ENCODE results near the gene ENPP3. TPM values are rescaled to one million over a fixed set of nuclear protein-coding genes. Genes with fewer than 3 reads are reported as not detected.

ENPP3 gene
- total RNA-seq, 6 experiments from 2014 or later, result 0.07 to 0.12 TPM; not detected in 4

- Mint-ChIP-seq H3K4me1 (ENCODE audit: low read depth) (no peaks in the 10 kb centered on the region), H3K36me3 (ENCODE audit: low read depth) (no peaks in the 10 kb centered on the region), H3K27me3 (ENCODE audit: insufficient read depth) (peaks cover 2% of the 10 kb centered on the region; the same call in 1 of the 2 replicates), H3K4me3 (no peak overlapping the region), H3K9me3 (no peaks in the 10 kb centered on the region), H3K27ac (no peak overlapping the region)
- no peak for DNase-seq
- TF ChIP-seq, protein P1, sequence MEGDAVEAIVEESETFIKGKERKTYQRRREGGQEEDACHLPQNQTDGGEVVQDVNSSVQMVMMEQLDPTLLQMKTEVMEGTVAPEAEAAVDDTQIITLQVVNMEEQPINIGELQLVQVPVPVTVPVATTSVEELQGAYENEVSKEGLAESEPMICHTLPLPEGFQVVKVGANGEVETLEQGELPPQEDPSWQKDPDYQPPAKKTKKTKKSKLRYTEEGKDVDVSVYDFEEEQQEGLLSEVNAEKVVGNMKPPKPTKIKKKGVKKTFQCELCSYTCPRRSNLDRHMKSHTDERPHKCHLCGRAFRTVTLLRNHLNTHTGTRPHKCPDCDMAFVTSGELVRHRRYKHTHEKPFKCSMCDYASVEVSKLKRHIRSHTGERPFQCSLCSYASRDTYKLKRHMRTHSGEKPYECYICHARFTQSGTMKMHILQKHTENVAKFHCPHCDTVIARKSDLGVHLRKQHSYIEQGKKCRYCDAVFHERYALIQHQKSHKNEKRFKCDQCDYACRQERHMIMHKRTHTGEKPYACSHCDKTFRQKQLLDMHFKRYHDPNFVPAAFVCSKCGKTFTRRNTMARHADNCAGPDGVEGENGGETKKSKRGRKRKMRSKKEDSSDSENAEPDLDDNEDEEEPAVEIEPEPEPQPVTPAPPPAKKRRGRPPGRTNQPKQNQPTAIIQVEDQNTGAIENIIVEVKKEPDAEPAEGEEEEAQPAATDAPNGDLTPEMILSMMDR (IDR thresholded peaks at IDR 0.05), result no peak
Measured at GRCh38 chr6:131681585-131681984, 44.5 kb downstream of the ENPP3 start.

GRCh38 chr6:131682442-131682841, 45.3 kb downstream of the ENPP3 start:
- no peak for DNase-seq
- H3K27ac Mint-ChIP-seq, result no peak overlapping the region
- no peaks in the 10 kb centered on the region for H3K9me3 Mint-ChIP-seq
- peaks cover 2% of the 10 kb centered on the region; the same call in 1 of the 2 replicates for H3K27me3 Mint-ChIP-seq (ENCODE audit: insufficient read depth)
- TF ChIP-seq, protein P1 (IDR thresholded peaks at IDR 0.05), result no peak
- H3K4me3 Mint-ChIP-seq, result no peak overlapping the region
- H3K36me3 Mint-ChIP-seq (ENCODE audit: low read depth), result no peaks in the 10 kb centered on the region
- H3K4me1 Mint-ChIP-seq (ENCODE audit: low read depth), result no peaks in the 10 kb centered on the region

DNA sequence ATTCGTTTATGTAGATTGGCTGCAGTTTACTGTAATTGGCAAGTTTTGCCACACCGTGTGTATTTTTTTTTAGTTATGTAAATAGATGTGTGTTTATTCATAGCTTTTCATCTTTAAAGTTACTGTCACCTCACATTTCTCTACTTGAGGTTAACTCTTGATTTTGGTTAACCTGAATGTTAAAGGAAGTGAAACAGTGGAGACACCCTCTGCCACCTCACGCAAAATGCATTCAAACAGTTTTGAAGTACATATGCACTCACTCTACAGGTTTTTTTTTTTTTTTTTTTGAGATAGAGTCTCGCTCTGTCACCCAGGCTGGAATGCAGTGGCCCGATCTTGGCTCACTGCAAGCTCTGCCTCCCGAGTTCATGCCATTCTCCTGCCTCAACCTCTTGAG, 46.4 kb downstream of the ENPP3 start:
- DNase-seq, result no peak
- Mint-ChIP-seq H3K36me3 (ENCODE audit: low read depth) (no peaks in the 10 kb centered on the region), H3K27ac (no peak overlapping the region), H3K4me3 (no peak overlapping the region), H3K27me3 (ENCODE audit: insufficient read depth) (peaks cover 2% of the 10 kb centered on the region; the same call in 1 of the 2 replicates), H3K4me1 (ENCODE audit: low read depth) (no peaks in the 10 kb centered on the region), H3K9me3 (no peaks in the 10 kb centered on the region)
- TF ChIP-seq, protein P1 (IDR thresholded peaks at IDR 0.05), result no peak

GRCh38 chr6:131685266-131685780, 48.2 kb downstream of the ENPP3 start:
- Mint-ChIP-seq H3K36me3 (ENCODE audit: low read depth) (no peaks in the 10 kb centered on the region), H3K4me1 (ENCODE audit: low read depth) (no peaks in the 10 kb centered on the region), H3K9me3 (no peaks in the 10 kb centered on the region), H3K4me3 (no peak overlapping the region), H3K27ac (no peak overlapping the region), H3K27me3 (ENCODE audit: insufficient read depth) (peaks cover 2% of the 10 kb centered on the region; the same call in 1 of the 2 replicates)
- TF ChIP-seq, protein P1 (IDR thresholded peaks at IDR 0.05), result no peak
- DNase-seq, result no peak

DNA sequence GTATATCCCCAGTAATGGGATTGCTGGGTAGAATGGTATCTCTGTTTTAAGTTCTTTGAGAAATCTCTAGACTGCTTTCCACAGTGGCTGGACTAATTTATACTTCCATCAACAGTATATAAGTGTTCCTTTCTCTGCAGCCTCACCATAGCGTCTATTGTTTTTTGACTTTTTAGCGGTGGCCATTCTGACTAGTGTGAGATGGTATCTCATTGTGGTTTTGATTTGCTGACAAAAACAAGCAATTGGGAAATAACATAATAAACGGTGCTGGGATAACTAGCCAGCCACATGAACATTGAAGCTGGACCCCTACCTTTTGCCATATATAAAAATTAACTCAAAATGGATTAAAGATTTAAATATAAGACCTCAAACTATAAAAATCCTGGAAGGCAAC, 49.9 kb downstream of the ENPP3 start:
- Mint-ChIP-seq H3K9me3 (no peaks in the 10 kb centered on the region), H3K4me1 (ENCODE audit: low read depth) (no peaks in the 10 kb centered on the region), H3K27me3 (ENCODE audit: insufficient read depth) (no peaks in the 10 kb centered on the region), H3K4me3 (no peak overlapping the region), H3K27ac (no peak overlapping the region), H3K36me3 (ENCODE audit: low read depth) (no peaks in the 10 kb centered on the region)
- no peak for DNase-seq
- TF ChIP-seq, protein P1 (IDR thresholded peaks at IDR 0.05), result no peak

GRCh38 chr6:131688286-131688685, 51.2 kb downstream of the ENPP3 start:
- no peaks in the 10 kb centered on the region for H3K36me3 Mint-ChIP-seq (ENCODE audit: low read depth)
- H3K4me3 Mint-ChIP-seq, result no peak overlapping the region
- no peaks in the 10 kb centered on the region for H3K4me1 Mint-ChIP-seq (ENCODE audit: low read depth)
- no peaks in the 10 kb centered on the region for H3K27me3 Mint-ChIP-seq (ENCODE audit: insufficient read depth)
- DNase-seq, result no peak
- TF ChIP-seq, protein P1 (IDR thresholded peaks at IDR 0.05), result no peak
- no peaks in the 10 kb centered on the region for H3K9me3 Mint-ChIP-seq
- no peak overlapping the region for H3K27ac Mint-ChIP-seq
